ENCODE results near the gene DCC.

DCC gene

DNA sequence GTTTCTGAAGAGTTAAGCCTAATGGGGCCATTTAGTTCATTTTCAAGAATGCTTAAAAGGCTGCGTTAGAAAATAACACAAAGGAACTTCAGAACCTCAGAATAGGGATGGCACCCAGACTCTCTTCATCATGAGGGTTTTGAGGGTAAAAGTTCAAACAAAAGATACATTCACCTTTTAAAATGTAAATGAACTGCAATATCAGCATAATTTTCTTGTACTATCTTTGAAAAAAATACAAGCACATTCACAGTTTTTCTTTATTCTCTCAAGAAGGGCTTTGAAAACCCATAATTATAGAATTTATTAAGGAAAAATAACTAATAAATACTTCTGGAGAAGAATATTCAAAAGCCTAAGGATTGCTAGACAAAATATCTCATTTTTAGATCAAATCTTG lies 791.0 kb downstream of the DCC start:
- no peak for DNase-seq

DNA sequence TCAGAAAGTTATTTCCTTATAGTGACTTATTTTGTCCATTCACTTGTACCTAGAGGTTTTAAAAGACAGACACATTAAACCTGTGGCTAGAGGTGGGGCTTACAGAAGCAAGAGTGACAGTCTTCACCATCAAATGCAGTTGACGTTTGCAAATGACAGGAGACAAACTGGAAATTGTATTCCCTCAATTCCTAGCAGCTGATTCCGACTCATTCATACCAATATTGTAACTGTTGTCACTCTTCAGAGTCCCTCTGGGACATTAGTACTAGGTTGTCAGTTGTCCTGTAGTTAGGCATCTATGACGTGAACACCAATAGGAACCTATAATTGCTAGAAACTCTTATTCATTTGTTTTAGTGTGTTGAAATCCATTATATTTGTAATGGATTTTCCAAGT lies 794.7 kb downstream of the DCC start:
- DNase-seq = no peak

DNA sequence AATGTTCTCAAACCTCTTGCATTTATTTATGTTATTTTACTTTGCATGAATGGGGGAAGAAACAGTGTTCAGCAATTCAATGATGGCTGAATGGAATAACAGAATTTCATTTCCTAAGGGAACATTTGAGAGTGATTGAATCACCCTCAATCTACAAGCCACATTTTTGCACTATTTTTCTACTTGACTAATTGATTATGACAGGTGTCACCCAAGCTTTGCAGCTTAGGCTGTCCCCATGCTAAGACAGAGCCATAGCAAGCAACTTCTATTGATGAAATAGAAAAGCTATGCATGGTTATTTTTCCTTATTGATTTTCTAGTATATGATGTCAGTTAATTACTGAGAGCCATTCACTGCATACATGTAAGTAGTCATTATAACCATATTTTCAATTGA lies 795.7 kb downstream of the DCC start:
- DNase-seq = no peak

GRCh38 chr18:53139746-53140500 lies 799.9 kb downstream of the DCC start:
- no peak for DNase-seq

- no peak for DNase-seq
These were observed 802.0 kb downstream of the DCC start for GRCh38 chr18:53142005-53142404.

- no peak for DNase-seq
These were observed 807.5 kb downstream of the DCC start for GRCh38 chr18:53147472-53147871.

GRCh38 chr18:53148123-53148522 lies 808.1 kb downstream of the DCC start:
- no peak for DNase-seq

- DNase-seq = no peak
These were observed 812.5 kb downstream of the DCC start for GRCh38 chr18:53152476-53152875.

GRCh38 chr18:53153281-53153680 lies 813.3 kb downstream of the DCC start:
- DNase-seq = no peak

DNA sequence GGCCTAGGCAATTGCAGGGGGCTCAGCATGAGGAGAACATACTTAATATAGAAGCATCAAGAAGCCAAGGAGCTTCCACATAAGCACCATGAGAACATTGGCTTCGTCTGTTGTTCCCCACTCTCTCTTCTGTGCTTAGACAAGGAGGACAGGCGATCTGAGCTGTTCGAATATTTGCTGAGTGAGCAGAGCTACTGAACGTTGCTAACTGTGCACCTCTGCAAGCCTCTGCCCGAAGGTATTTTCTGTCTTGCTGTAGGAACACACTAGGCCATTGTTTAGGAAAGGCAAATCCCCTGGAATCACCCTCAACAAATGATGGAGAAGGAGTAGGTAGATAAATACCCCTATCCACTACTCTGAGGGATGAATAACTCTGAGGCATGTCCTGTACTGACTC lies 813.8 kb downstream of the DCC start:
- no peak for DNase-seq

- no peak for DNase-seq
These were observed 825.8 kb downstream of the DCC start for GRCh38 chr18:53165770-53166169.

DNA sequence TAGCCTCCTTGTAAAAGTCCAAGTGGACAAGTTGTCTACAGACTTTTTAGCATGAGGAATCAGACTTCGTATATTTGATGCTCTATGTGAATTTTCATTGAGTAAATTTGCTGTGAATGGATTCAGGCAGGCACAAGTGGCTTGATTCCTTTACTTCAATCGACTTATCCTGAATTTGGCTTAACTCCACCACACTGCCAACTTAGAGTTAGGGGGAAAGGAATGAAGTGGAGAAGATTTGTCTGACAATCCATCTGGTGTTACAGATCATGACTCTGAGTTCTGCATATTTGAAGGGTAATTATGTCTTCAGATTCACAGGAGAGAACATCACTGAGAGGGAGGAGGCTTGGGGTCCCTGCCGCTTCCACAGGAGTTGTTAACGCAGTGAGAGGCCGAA lies 829.3 kb downstream of the DCC start:
- DNase-seq = no peak

DNA sequence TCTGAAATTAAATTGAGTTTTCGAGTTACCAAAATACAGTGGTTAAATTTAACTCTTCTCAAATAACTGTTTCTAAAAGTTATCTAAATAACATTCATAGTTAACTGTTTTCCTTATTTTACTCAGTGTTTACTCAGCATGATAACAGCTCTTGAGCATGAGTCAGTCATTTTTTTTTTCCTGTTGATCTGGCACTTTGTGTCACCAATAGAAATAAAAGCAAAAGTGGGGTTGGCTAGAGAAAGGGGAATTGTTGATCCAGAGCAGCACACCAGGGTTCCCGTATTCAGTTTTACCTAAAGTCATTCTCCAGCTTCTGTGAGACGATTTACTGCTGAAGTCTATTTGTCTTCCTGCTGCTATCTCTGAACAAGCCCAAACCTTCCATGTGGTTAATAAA lies 851.6 kb downstream of the DCC start:
- no peak for DNase-seq

DNA sequence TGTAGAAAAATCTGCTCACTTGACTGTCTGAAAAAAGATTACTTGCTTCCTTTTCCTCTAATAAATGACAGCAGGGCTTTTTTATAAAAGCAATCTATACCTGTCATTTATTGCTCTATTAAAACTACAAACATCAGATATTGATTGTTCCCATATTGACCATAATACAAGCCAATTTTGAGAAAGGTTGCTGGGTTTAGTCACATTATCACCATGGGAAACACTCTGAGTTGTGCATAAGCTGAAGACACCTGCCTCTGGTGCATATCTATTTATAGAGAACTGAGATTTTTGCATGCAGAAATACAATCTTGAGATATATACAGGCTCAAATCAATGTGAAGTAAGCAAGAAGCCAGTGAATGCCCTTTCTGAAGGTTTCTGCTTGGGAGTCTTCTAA lies 853.9 kb downstream of the DCC start:
- no peak for DNase-seq

DNA sequence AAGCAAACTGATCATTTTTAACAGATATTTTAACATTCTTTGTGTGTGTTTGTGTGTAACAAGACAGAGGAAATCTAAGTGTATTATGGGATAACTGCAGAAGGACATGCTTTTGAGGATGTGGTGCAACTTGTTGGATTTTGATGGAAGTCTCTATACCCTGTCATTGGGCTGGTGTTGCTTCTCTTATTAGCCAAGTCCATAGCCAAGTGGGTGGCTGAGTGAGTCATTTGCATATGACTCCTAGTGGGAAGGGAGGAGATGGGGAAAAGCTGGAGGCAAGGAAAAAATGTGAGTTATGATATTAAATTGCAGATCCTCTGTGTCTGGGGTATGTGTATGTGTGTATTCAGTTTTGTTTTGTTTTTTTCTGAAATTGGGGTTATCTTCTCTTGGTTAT lies 879.9 kb downstream of the DCC start:
- no peak for DNase-seq

GRCh38 chr18:53224128-53224778 lies 884.3 kb downstream of the DCC start:
- no peak for DNase-seq

- DNase-seq = no peak
These were observed 885.7 kb downstream of the DCC start for GRCh38 chr18:53225567-53226325.

DNA sequence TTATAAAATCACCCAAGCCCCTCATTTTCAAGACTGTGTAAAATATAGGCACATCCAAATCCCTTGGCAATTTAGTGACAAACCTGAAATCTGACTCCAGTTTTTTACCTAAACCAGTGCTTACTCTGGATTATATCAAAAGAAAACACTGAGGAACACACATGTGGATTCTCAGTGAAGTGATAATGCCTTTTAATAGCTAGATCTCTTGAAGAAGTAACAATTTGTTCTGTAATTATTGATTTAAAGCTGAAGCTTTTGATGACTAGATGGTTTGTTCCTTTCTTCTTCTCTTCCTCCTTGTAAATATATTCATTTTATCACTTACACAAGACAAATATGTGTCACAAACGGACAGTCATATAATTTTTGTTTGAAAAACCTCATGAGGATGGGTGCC lies 894.6 kb downstream of the DCC start:
- DNase-seq = no peak

GRCh38 chr18:53241161-53241560 lies 901.2 kb downstream of the DCC start:
- DNase-seq = no peak

GRCh38 chr18:53253789-53254188 lies 913.8 kb downstream of the DCC start:
- DNase-seq = no peak

- no peak for DNase-seq
These were observed 914.3 kb downstream of the DCC start for GRCh38 chr18:53254265-53254664.

GRCh38 chr18:53261241-53261640 lies 921.2 kb downstream of the DCC start:
- DNase-seq = no peak

- no peak for DNase-seq
These were observed 926.9 kb downstream of the DCC start for GRCh38 chr18:53266850-53267249.

- no peak for DNase-seq
These were observed 928.5 kb downstream of the DCC start for GRCh38 chr18:53268455-53268854.

All from NK-92 treated with Interleukin-12 subunit alpha and Interleukin-12 subunit beta, amount 100 ng/mL, for 24 hours (cell line).